B cell (primary cell): ENCODE data around the gene CEP112. TPM values are rescaled to one million over a fixed set of nuclear protein-coding genes. Genes with fewer than 3 reads are reported as not detected.
"Not testable (repeated sequence)": the region's sequence is repeated elsewhere in the genome, so short reads cannot be mapped to it uniquely, and the experiment has no call there.

Experiments
- ATAC-seq: fragments of 200-7000 bp; cut with Tn5 transposase; one replicate; pipeline ENCODE4 v1.10.0; 2021; ENCODE audit warnings: low read depth, mild to moderate bottlenecking, moderate number of reproducible peaks, moderate library complexity
- CTCF ChIA-PET: fragments of 350-600 bp; sonication (Branson Sonifier 250); formaldehyde crosslinking; loops from one replicate; lab custom pipeline; 2021; ENCODE audit warnings: antibody characterized with exemption, inconsistent platforms; lab: Charles Lee
- POLR2A ChIA-PET: fragments of 350-600 bp; sonication (Branson Sonifier 250); formaldehyde crosslinking; loops from one replicate; lab custom pipeline; 2021; ENCODE audit warnings: antibody characterized with exemption; lab: Charles Lee
- DNase-seq: peaks from one replicate; pipeline ENCODE4 v3.0.0; 2013
- H2AFZ ChIP-seq: 2 replicates; pipeline ENCODE4 v1.6.1; 2012; ENCODE audit warnings: mild to moderate bottlenecking, low read depth, low read length; ENCODE audit not compliant: insufficient read depth, poor library complexity, severe bottlenecking
- H3K27ac ChIP-seq, 2 donors: 1 replicate in 1 of 2; 2 replicates in 1 of 2; pipeline ENCODE4 v1.5.1; 2012 to 2013; ENCODE audit warnings: low read length in 2 of 2, mild to moderate bottlenecking in 2 of 2, moderate library complexity in 1 of 2
- H3K27me3 ChIP-seq, 4 experiments: fragments of 200-600 bp in 1 of 4; sonication (generic) in 1 of 4; replicated peaks in 1 of 4; 1 replicate in 2 of 4; 2 replicates in 2 of 4; pipeline versions ENCODE4 v1.6.1 to v1.7.0; 2013 to 2016; ENCODE audit warnings: low read length in 3 of 4, mild to moderate bottlenecking in 2 of 4, mixed read lengths in 1 of 4, moderate library complexity in 1 of 4; ENCODE audit not compliant: insufficient read depth in 4 of 4, control insufficient read depth in 3 of 4; ENCODE audit errors: control extremely low read depth in 1 of 4
- H3K36me3 ChIP-seq, 2 experiments: replicated peaks in 1 of 2; 1 replicate in 1 of 2; 2 replicates in 1 of 2; pipeline versions ENCODE4 v1.6.1 to v1.7.1; 2013; ENCODE audit warnings: low read length in 1 of 2; ENCODE audit not compliant: insufficient read depth in 2 of 2, control insufficient read depth in 1 of 2; ENCODE audit errors: control extremely low read depth in 1 of 2, extremely low read depth in 1 of 2
- H3K4me1 ChIP-seq, 2 donors: fragments of 200-600 bp in 1 of 2; sonication (generic) in 1 of 2; 1 replicate in 1 of 2; 2 replicates in 1 of 2; pipeline versions ENCODE4 v1.5.1 to v1.6.1; 2013 to 2017; ENCODE audit warnings: low read length in 2 of 2; ENCODE audit not compliant: control insufficient read depth in 2 of 2, insufficient read depth in 2 of 2
- H3K4me2 ChIP-seq: replicated peaks from 2 replicates; pipeline ENCODE3; 2012; ENCODE audit warnings: mild to moderate bottlenecking, low read depth, low read length; ENCODE audit not compliant: poor library complexity, severe bottlenecking
- H3K4me3 ChIP-seq, 5 experiments: fragments of 200-600 bp in 1 of 5; sonication (generic) in 1 of 5; 1 replicate in 3 of 5; 2 replicates in 2 of 5; pipeline versions ENCODE4 v1.5.1 to v1.7.0; 2011 to 2016; ENCODE audit warnings: low read length in 4 of 5, mild to moderate bottlenecking in 4 of 5, low read depth in 2 of 5, control low read depth in 1 of 5, moderate library complexity in 1 of 5; ENCODE audit not compliant: insufficient read depth in 1 of 5; ENCODE audit errors: control extremely low read depth in 1 of 5, extremely low read depth in 1 of 5
- H3K79me2 ChIP-seq: fragments of 200-600 bp; sonication (generic); one replicate; pipeline ENCODE4 v1.6.0; 2016; ENCODE audit warnings: low read length; ENCODE audit not compliant: control insufficient read depth, insufficient read depth
- H3K9ac ChIP-seq: fragments of 200-600 bp; sonication (generic); 2 replicates; pipeline ENCODE4 v1.6.1; 2017; ENCODE audit warnings: mild to moderate bottlenecking, low read length, moderate library complexity
- H3K9me3 ChIP-seq, 3 donors: one replicate each; pipeline versions ENCODE4 v1.6.1 to v1.7.1; 2013; ENCODE audit warnings: low read length in 2 of 3; ENCODE audit not compliant: control insufficient read depth in 2 of 3, insufficient read depth in 1 of 3; ENCODE audit errors: control extremely low read depth in 1 of 3
- H4K20me1 ChIP-seq: 2 replicates; pipeline ENCODE4 v1.6.0; 2012; ENCODE audit warnings: mild to moderate bottlenecking, low read length; ENCODE audit not compliant: insufficient read depth, control insufficient read depth, poor library complexity, severe bottlenecking
- H3K27ac Mint-ChIP-seq: one replicate; pipeline ENCODE4 v1.8.0; 2021; ENCODE audit warnings: mixed read lengths
- H3K27me3 Mint-ChIP-seq: one replicate; pipeline ENCODE4 v1.8.0; 2021; ENCODE audit warnings: mixed read lengths
- H3K4me1 Mint-ChIP-seq: one replicate; pipeline ENCODE4 v1.8.0; 2021; ENCODE audit warnings: mixed read lengths
- H3K4me3 Mint-ChIP-seq: one replicate; pipeline ENCODE4 v1.8.0; 2021; ENCODE audit warnings: mixed read lengths
- H3K9me3 Mint-ChIP-seq: one replicate; pipeline ENCODE4 v1.8.0; 2022; ENCODE audit warnings: mixed read lengths; ENCODE audit not compliant: insufficient read depth
- EZH2 ChIP-seq: IDR thresholded peaks from 2 replicates; pipeline ENCODE4 v1.6.1; 2012; ENCODE audit warnings: borderline replicate concordance, low read depth, mild to moderate bottlenecking, moderate library complexity, low read length; ENCODE audit not compliant: insufficient read depth, poor library complexity, severe bottlenecking
- WGBS: methylation state at CpG from one replicate; pipeline ENCODE4 v1.1.5; 2013; ENCODE audit warnings: missing lambda C conversion rate; ENCODE audit not compliant: insufficient coverage; 5-methylcytosine and 5-hydroxymethylcytosine counted together
- intact Hi-C: fragments of 100-400 bp; cut with micrococcal nuclease; formaldehyde crosslinking; loops from one replicate; pipeline ENCODE4 v1.10.0; 2022
- polyA plus RNA-seq: library from polyadenylated mRNA; depleted of rRNA; stranded (reverse); fragments of >200 nt; gene quantifications from 2 replicates; pipeline ENCODE4 v1.2.3, GENCODE V29; 2012
- total RNA-seq, 2 donors: library from RNA; stranded (reverse); fragments of 120-200 nt in 1 of 2; gene quantifications; 1 replicate in 1 of 2; 2 replicates in 1 of 2; pipeline versions ENCODE4 v1.2.3 to v1.2.4, GENCODE V29; 2013 to 2022
- TF ChIP-seq, protein P1 (sequence below): fragments of 200-600 bp; IDR thresholded peaks from one replicate; pipeline ENCODE4 v1.8.0; 2022; ENCODE audit warnings: antibody characterized with exemption, mild to moderate bottlenecking

Gene CEP112
- total and polyA plus RNA-seq, 2 donors (not counting 1 experiment from before 2014, with no cell fraction given), result 0.57 to 4.6 TPM

DNA sequence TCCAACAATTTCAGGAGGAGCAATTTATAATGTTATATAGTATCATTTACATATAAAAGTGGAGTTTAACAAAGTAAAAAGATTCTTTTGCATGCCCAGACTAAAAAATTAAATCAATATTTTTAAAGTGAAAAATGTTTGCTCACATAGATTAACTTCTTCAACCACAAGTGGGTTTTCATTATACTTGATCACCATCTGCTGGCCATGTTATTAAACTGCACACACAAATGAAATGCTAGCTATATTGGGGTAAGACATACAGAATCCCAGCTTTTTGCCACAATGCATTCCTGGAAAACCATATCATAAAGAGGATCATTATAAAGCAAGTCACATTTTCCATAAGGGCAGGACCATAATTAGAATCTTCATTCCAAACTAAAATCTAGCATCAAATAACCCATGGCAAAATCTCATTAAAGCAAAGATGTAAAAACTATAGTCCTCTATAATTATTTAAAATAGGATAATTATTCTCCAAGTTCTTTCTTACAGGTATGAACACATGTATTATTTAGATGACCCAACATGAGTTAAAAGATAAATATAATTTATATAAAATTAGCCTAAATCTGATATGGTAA lies 26.3 kb downstream of the CEP112 start:
- intact Hi-C loops, result no loop called here
- Histone ChIP-seq H3K9ac (no peak overlapping the region), H3K4me3 (no peak overlapping the region), H3K27me3 (no peaks in the 10 kb centered on the region), H2AFZ (no peak overlapping the region), H3K4me1 (no peaks in the 10 kb centered on the region), H4K20me1 (no peaks in the 10 kb centered on the region), H3K4me2 (no peak overlapping the region), H3K27ac (no peak overlapping the region), H3K79me2 (no peaks in the 10 kb centered on the region), H3K9me3 (no peaks in the 10 kb centered on the region), H3K36me3 (no peaks in the 10 kb centered on the region)
- no peak overlapping the region for H3K27ac Mint-ChIP-seq
- DNase-seq (peak; percentile 53), ATAC-seq (peak; percentile 56)
- ChIA-PET POLR2A (no interaction called here), CTCF (interaction anchor here (0.6 to 4.6 kb wide), 11 partner anchors 10 to 1746 kb away, joined by 3 to 51 read pairs (median 4); no protein-coding TSS in a partner anchor)
- peaks cover 2% of the 10 kb centered on the region for H3K4me1 Mint-ChIP-seq
- no peaks in the 10 kb centered on the region for H3K9me3 Mint-ChIP-seq
- H3K27me3 Mint-ChIP-seq, result no peaks in the 10 kb centered on the region
- no peak for TF ChIP-seq EZH2
- TF ChIP-seq, protein P1, sequence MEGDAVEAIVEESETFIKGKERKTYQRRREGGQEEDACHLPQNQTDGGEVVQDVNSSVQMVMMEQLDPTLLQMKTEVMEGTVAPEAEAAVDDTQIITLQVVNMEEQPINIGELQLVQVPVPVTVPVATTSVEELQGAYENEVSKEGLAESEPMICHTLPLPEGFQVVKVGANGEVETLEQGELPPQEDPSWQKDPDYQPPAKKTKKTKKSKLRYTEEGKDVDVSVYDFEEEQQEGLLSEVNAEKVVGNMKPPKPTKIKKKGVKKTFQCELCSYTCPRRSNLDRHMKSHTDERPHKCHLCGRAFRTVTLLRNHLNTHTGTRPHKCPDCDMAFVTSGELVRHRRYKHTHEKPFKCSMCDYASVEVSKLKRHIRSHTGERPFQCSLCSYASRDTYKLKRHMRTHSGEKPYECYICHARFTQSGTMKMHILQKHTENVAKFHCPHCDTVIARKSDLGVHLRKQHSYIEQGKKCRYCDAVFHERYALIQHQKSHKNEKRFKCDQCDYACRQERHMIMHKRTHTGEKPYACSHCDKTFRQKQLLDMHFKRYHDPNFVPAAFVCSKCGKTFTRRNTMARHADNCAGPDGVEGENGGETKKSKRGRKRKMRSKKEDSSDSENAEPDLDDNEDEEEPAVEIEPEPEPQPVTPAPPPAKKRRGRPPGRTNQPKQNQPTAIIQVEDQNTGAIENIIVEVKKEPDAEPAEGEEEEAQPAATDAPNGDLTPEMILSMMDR, result peak; percentile 87
- no peak overlapping the region for H3K4me3 Mint-ChIP-seq

DNA sequence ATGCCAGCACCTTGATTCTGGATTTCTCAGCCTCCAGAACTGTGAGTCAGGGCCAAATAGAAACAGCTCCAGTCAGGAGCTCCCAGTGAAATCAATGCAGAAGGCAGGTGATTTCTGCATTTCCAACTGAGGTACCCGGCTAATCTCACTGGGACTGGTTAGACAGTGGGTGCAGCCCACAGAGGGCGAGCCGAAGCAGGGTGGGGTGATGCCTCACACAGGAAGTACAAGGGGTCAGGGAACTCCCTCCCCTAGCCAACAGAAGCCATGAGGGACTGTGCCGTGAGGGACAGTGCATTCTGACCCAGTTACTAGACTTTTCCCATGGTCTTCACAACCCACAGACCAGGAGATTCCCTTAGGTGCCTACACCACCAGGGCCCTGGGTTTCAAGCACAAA lies 36.9 kb downstream of the CEP112 start:
- H3K27me3 Mint-ChIP-seq, ATAC-seq, H3K27ac Mint-ChIP-seq, H3K4me3 Mint-ChIP-seq, DNase-seq, H3K27me3 ChIP-seq, intact Hi-C loops, H3K27ac ChIP-seq, H3K36me3 ChIP-seq, POLR2A ChIA-PET, H2AFZ ChIP-seq, H3K4me1 Mint-ChIP-seq, H3K9me3 Mint-ChIP-seq, H4K20me1 ChIP-seq, H3K4me3 ChIP-seq, H3K9me3 ChIP-seq, H3K4me1 ChIP-seq, H3K79me2 ChIP-seq, H3K4me2 ChIP-seq, H3K9ac ChIP-seq: not testable (repeated sequence)
- CTCF ChIA-PET, result interaction anchor here (1.4 kb wide), 1 partner anchor 11 kb away, joined by 4 read pairs; no protein-coding TSS in a partner anchor
- WGBS, result 89% methylated on average over 4 of the region's 4 CpGs
